GM21786 (cell line): ENCODE results near the gene FTO.

Experiments
- ATAC-seq: cut with Tn5 transposase; IDR thresholded peaks from one replicate; pipeline ENCODE4 v1.9.1; 2021; ENCODE audit not compliant: unreplicated experiment

Gene FTO

GRCh38 chr16:53780051-53780450 lies 76.1 kb downstream of the FTO start:
- no peak for ATAC-seq

- no peak for ATAC-seq
These were observed 77.2 kb downstream of the FTO start for GRCh38 chr16:53781023-53781605.

- no peak for ATAC-seq
These were observed 78.2 kb downstream of the FTO start for GRCh38 chr16:53782148-53782547.

- ATAC-seq = no peak
These were observed 80.3 kb downstream of the FTO start for GRCh38 chr16:53784291-53784690.

- ATAC-seq = no peak
These were observed 81.1 kb downstream of the FTO start for GRCh38 chr16:53785044-53785443.

- ATAC-seq = no peak
These were observed 82.0 kb downstream of the FTO start for GRCh38 chr16:53785916-53786315.

GRCh38 chr16:53787423-53787822 lies 83.5 kb downstream of the FTO start:
- no peak for ATAC-seq

- ATAC-seq = no peak
These were observed 85.2 kb downstream of the FTO start for GRCh38 chr16:53789137-53789536.

- no peak for ATAC-seq
These were observed 88.4 kb downstream of the FTO start for GRCh38 chr16:53792161-53792951.

GRCh38 chr16:53803451-53803850 lies 99.5 kb downstream of the FTO start:
- ATAC-seq = no peak

GRCh38 chr16:53803998-53804397 lies 100.0 kb downstream of the FTO start:
- no peak for ATAC-seq

- ATAC-seq = no peak
These were observed 100.5 kb downstream of the FTO start for GRCh38 chr16:53804467-53804866.

- ATAC-seq = no peak
These were observed 101.2 kb downstream of the FTO start for GRCh38 chr16:53805113-53805512.

GRCh38 chr16:53805752-53806151 lies 101.8 kb downstream of the FTO start:
- ATAC-seq = no peak

GRCh38 chr16:53809088-53809932 lies 105.4 kb downstream of the FTO start:
- no peak for ATAC-seq

GRCh38 chr16:53812914-53813313 lies 109.0 kb downstream of the FTO start:
- no peak for ATAC-seq

GRCh38 chr16:53814801-53815200 lies 110.8 kb downstream of the FTO start:
- ATAC-seq = no peak

GRCh38 chr16:53816211-53816836 lies 112.4 kb downstream of the FTO start:
- no peak for ATAC-seq

- ATAC-seq = no peak
These were observed 113.3 kb downstream of the FTO start for GRCh38 chr16:53817117-53817755.

- ATAC-seq = no peak
These were observed 114.0 kb downstream of the FTO start for GRCh38 chr16:53817812-53818550.
